Kidney epithelial cell (primary cell): ENCODE data around the gene FASTKD3. TPM values are rescaled to one million over a fixed set of nuclear protein-coding genes. Genes with fewer than 3 reads are reported as not detected.
A peak's percentile ranks its signal among the peaks of the same experiment; 100 is the strongest.

Experiments
- DNase-seq: peaks from one replicate; pipeline ENCODE4 v3.0.0-alpha.2; 2010; ENCODE audit warnings: low read depth
- H3K27me3 ChIP-seq: 2 replicates; pipeline ENCODE4 v1.6.0; 2011; ENCODE audit warnings: low read length; ENCODE audit not compliant: control insufficient read depth, insufficient read depth
- H3K36me3 ChIP-seq: 2 replicates; pipeline ENCODE4 v1.5.1; 2011; ENCODE audit warnings: low read length; ENCODE audit not compliant: control insufficient read depth, insufficient read depth
- H3K4me3 ChIP-seq: 2 replicates; pipeline ENCODE4 v1.5.1; 2011; ENCODE audit warnings: low read depth, mild to moderate bottlenecking, control low read depth, low read length
- CTCF ChIP-seq: IDR thresholded peaks from 2 replicates; pipeline ENCODE4 v1.5.1; 2011; ENCODE audit warnings: mild to moderate bottlenecking, moderate library complexity, low read length, control low read depth, inconsistent platforms; ENCODE audit not compliant: insufficient read depth, poor library complexity, severe bottlenecking
- total RNA-seq: library from RNA; depleted of rRNA; stranded (reverse); fragments of >200 nt; gene quantifications from 2 replicates; pipeline ENCODE4 v1.2.3, GENCODE V29; 2015

FASTKD3 gene
- total RNA-seq, 1 donor from 2014 or later, result 17.0 TPM

DNA sequence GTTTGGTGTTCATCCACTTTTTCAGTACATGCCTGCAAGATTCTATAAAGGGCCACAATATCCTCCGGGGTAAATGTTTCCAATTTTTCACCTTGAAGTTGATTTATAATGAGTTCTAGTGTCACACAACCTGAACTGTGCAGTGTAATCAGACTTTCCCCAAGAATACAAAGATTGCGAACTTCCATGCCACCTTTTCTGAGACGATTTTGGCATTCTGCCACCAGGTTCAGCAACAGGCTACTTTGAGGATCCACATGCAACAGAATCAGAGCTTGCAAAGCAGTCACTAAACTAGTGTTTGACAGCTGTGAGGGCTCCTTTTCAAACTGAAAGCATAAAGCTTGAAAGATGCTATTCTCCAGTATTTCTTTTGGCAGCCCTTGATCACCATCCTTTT, 1.6 kb downstream of the FASTKD3 start:
- Histone ChIP-seq H3K36me3 (no peaks in the 10 kb centered on the region), H3K4me3 (no peak overlapping the region), H3K27me3 (no peaks in the 10 kb centered on the region)
- DNase-seq, result no peak
- TF ChIP-seq CTCF, result no peak

GRCh38 chr5:7866196-7866595, 2.6 kb downstream of the FASTKD3 start:
- no peak for DNase-seq
- no peak for TF ChIP-seq CTCF
- H3K27me3 ChIP-seq, result no peaks in the 10 kb centered on the region
- H3K36me3 ChIP-seq, result no peaks in the 10 kb centered on the region
- H3K4me3 ChIP-seq, result no peak overlapping the region

GRCh38 chr5:7857926-7858632, 10.8 kb downstream of the FASTKD3 start:
- peaks cover 1% of the 10 kb centered on the region for H3K36me3 ChIP-seq
- no peak for TF ChIP-seq CTCF
- no peak overlapping the region for H3K4me3 ChIP-seq
- no peak for DNase-seq
- no peaks in the 10 kb centered on the region for H3K27me3 ChIP-seq

- TF ChIP-seq CTCF, result no peak
- no peak overlapping the region for H3K4me3 ChIP-seq
- H3K27me3 ChIP-seq, result no peaks in the 10 kb centered on the region
- DNase-seq, result no peak
- H3K36me3 ChIP-seq, result peaks cover 1% of the 10 kb centered on the region
These were observed 11.5 kb downstream of the FASTKD3 start for GRCh38 chr5:7857361-7857760.

- H3K4me3 ChIP-seq, result no peak overlapping the region
- no peaks in the 10 kb centered on the region for H3K27me3 ChIP-seq
- H3K36me3 ChIP-seq, result peaks cover 1% of the 10 kb centered on the region
- TF ChIP-seq CTCF, result peak; percentile 82
- DNase-seq, result no peak
These were observed 12.0 kb downstream of the FASTKD3 start for GRCh38 chr5:7856855-7857254.

DNA sequence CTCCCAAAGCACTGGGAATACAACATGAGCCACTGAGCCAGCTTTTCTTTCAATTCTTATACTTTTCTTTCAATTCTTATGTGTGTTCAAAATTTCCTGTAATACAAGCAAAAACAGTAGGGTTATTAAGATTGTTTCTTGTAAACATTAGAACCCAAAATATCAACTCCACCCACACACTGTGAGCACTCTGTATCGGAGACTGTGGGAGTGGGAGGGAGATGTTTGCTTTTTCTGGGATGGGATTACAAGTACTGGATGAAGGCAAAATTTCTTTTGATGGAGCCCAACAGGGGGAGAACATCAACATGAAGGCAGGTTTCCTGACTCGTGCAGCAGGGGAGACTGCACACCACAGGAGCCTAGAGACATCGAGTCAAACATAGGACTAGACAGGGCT, 13.2 kb downstream of the FASTKD3 start:
- no peak overlapping the region for H3K4me3 ChIP-seq
- H3K27me3 ChIP-seq, result peaks cover 3% of the 10 kb centered on the region
- DNase-seq, result no peak
- TF ChIP-seq CTCF, result no peak
- H3K36me3 ChIP-seq, result peaks cover 1% of the 10 kb centered on the region
